Thyroid gland (tissue), 4 donors: Measurements from ENCODE around the gene ARMS2. TPM values are rescaled to one million over a fixed set of nuclear protein-coding genes. Genes with fewer than 3 reads are reported as not detected.
A peak's percentile ranks its signal among the peaks of the same experiment; 100 is the strongest.

ENCODE experiments used
- DNase-seq, 2 donors: peaks; one replicate each; pipeline ENCODE4 v3.0.0-alpha.2; 2019
- H3K27ac ChIP-seq, 3 donors: fragments of 200-600 bp; sonication (generic); 1 replicate in 2 of 3; 2 replicates in 1 of 3; pipeline ENCODE4 v1.5.1; 2016 to 2019; ENCODE audit warnings: mild to moderate bottlenecking in 1 of 3, moderate library complexity in 1 of 3
- H3K27me3 ChIP-seq: fragments of 200-600 bp; sonication (generic); one replicate; pipeline ENCODE4 v1.5.1; 2019
- H3K36me3 ChIP-seq, 2 donors: fragments of 200-600 bp; sonication (generic); one replicate each; pipeline ENCODE4 v1.5.1; 2016 to 2019
- H3K4me1 ChIP-seq, 2 donors: fragments of 200-600 bp; sonication (generic); one replicate each; pipeline ENCODE4 v1.5.1; 2017 to 2019
- H3K4me3 ChIP-seq, 3 donors: fragments of 200-600 bp; sonication (generic); replicated peaks in 1 of 3; 1 replicate in 2 of 3; 2 replicates in 1 of 3; pipeline ENCODE4 v1.5.1; 2016; ENCODE audit warnings: mild to moderate bottlenecking in 1 of 3
- H3K9me3 ChIP-seq: fragments of 200-600 bp; sonication (generic); one replicate; pipeline ENCODE4 v1.5.1; 2017
- CTCF ChIP-seq, 6 experiments: fragments of 200-600 bp in 3 of 6; fragments of 450-650 bp in 3 of 6; sonication (generic) in 3 of 6; IDR thresholded peaks; one replicate each; pipeline ENCODE4 v1.5.1; 2016 to 2019; ENCODE audit warnings: antibody characterized with exemption in 6 of 6, mild to moderate bottlenecking in 2 of 6, inconsistent platforms in 1 of 6, moderate library complexity in 1 of 6
- POLR2A ChIP-seq, 2 donors: fragments of 450-650 bp; IDR thresholded peaks; one replicate each; pipeline ENCODE4 v1.6.1; 2017; ENCODE audit warnings: antibody characterized with exemption in 2 of 2, mild to moderate bottlenecking in 2 of 2, moderate library complexity in 1 of 2
- WGBS, 2 donors: methylation state at CpG; one replicate each; pipeline ENCODE4 v1.1.5; 2017; 5-methylcytosine and 5-hydroxymethylcytosine counted together
- intact Hi-C: fragments of 100-400 bp; cut with DNase I; formaldehyde crosslinking; loops from one replicate; pipeline ENCODE4 v1.15.1; 2023
- total RNA-seq, 4 donors: library from RNA; depleted of rRNA; stranded (reverse); fragments of >200 nt; gene quantifications; one replicate each; pipeline ENCODE4 v1.2.3, GENCODE V29; 2016

ARMS2 gene
- total RNA-seq, 4 donors from 2014 or later = not detected

- no peaks in the 10 kb centered on the region for H3K27me3 ChIP-seq
- H3K9me3 ChIP-seq = no peaks in the 10 kb centered on the region
- 70 to 77% methylated on average over 11 of the region's 11 CpGs for WGBS, 2 donors
- DNase-seq = no peak
- intact Hi-C loops = no loop called here
- no peaks in the 10 kb centered on the region for H3K36me3 ChIP-seq
- H3K27ac ChIP-seq = peak overlapping the region in 2 of 3 donors; percentile 43 to 62
- peaks cover 0 to 11% of the 10 kb centered on the region in 2 donors for H3K4me1 ChIP-seq
- TF ChIP-seq POLR2A (IDR thresholded peaks at IDR 0.05) (no peak), CTCF (IDR thresholded peaks at IDR 0.05) (no peak)
- no peak overlapping the region for H3K4me3 ChIP-seq
Measured at GRCh38 chr10:122468926-122469781, 14.7 kb downstream of the ARMS2 start.

GRCh38 chr10:122469848-122470247 lies 15.4 kb downstream of the ARMS2 start:
- no peaks in the 10 kb centered on the region for H3K27me3 ChIP-seq
- 89 to 95% methylated on average over 4 of the region's 4 CpGs for WGBS, 2 donors
- no peak for DNase-seq
- H3K4me1 ChIP-seq = peaks cover 2 to 15% of the 10 kb centered on the region in 2 donors
- no peaks in the 10 kb centered on the region for H3K9me3 ChIP-seq
- intact Hi-C loops = no loop called here
- no peaks in the 10 kb centered on the region for H3K36me3 ChIP-seq
- TF ChIP-seq POLR2A (IDR thresholded peaks at IDR 0.05) (no peak), CTCF (IDR thresholded peaks at IDR 0.05) (no peak)
- peak overlapping the region in 1 of 3 donors; percentile 62 for H3K27ac ChIP-seq
- H3K4me3 ChIP-seq = no peak overlapping the region

DNA sequence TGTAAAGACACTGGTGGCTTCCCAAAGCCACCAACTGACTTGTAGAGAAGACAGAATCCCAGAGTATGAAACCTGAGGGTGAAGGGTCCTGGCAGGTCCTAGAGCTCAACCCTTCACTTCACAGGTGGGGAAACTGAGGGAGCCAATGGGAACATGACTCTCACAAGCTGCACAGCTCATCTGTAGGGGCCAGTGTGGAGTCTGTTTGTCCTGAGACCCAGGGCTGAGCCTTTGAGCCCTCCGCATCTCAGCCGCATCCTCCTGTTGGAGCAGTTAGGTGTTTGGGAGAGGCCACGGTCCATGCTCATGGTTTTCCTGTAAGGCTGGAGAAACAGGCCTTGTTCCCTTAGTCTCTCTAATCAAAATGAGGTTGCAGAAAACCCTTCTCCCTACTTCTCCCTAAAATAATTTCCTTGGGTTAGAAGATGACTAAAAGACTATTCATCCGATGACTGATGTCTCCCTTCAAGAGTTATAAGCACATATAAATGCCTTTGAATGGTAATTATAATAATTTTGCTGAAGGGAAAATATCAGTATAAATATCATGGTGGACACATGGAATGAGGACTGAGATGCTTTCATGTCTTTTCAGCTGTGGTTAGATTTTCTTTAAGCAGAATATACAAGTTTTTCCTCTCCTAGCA lies 17.2 kb downstream of the ARMS2 start:
- TF ChIP-seq CTCF (IDR thresholded peaks at IDR 0.05) = no peak
- no peak for TF ChIP-seq POLR2A (IDR thresholded peaks at IDR 0.05)
- no peak overlapping the region for H3K27ac ChIP-seq
- DNase-seq = no peak
- WGBS, 2 donors = 98 to 99% methylated on average over 4 of the region's 4 CpGs
- H3K27me3 ChIP-seq = no peaks in the 10 kb centered on the region
- H3K36me3 ChIP-seq = no peaks in the 10 kb centered on the region
- H3K9me3 ChIP-seq = no peaks in the 10 kb centered on the region
- intact Hi-C loops = no loop called here
- peaks cover 3 to 24% of the 10 kb centered on the region in 2 donors for H3K4me1 ChIP-seq
- no peak overlapping the region for H3K4me3 ChIP-seq

GRCh38 chr10:122473116-122473515 lies 18.7 kb downstream of the ARMS2 start:
- Histone ChIP-seq H3K9me3 (no peaks in the 10 kb centered on the region), H3K27me3 (no peaks in the 10 kb centered on the region), H3K4me1 (peaks cover 3 to 24% of the 10 kb centered on the region in 2 donors), H3K36me3 (no peaks in the 10 kb centered on the region), H3K4me3 (no peak overlapping the region), H3K27ac (no peak overlapping the region)
- intact Hi-C loops = no loop called here
- WGBS, 2 donors = 84 to 85% methylated on average over 8 of the region's 8 CpGs
- TF ChIP-seq POLR2A (IDR thresholded peaks at IDR 0.05) = no peak
- no peak for TF ChIP-seq CTCF (IDR thresholded peaks at IDR 0.05)
- no peak for DNase-seq
